HFFc6 (cell line): ENCODE measurements around the gene ABCB8. TPM values are rescaled to one million over a fixed set of nuclear protein-coding genes. Genes with fewer than 3 reads are reported as not detected.

Experiments used
- DNase-seq: peaks from one replicate; pipeline ENCODE4 v3.0.0-alpha.2; 2018
- H3K27ac Mint-ChIP-seq: 2 replicates; pipeline ENCODE4 v1.8.0; 2020; ENCODE audit warnings: mild to moderate bottlenecking, mixed read lengths
- H3K27me3 Mint-ChIP-seq: 2 replicates; pipeline ENCODE4 v1.8.0; 2021; ENCODE audit warnings: mild to moderate bottlenecking, moderate library complexity, mixed read lengths; ENCODE audit not compliant: insufficient read depth
- H3K36me3 Mint-ChIP-seq: 2 replicates; pipeline ENCODE4 v1.8.0; 2021; ENCODE audit warnings: low read depth, mixed read lengths
- H3K4me1 Mint-ChIP-seq: 2 replicates; pipeline ENCODE4 v1.8.0; 2020; ENCODE audit warnings: low read depth, mixed read lengths
- H3K4me3 Mint-ChIP-seq: 2 replicates; pipeline ENCODE4 v1.8.0; 2020; ENCODE audit warnings: mild to moderate bottlenecking, moderate library complexity, mixed read lengths
- H3K9me3 Mint-ChIP-seq: 2 replicates; pipeline ENCODE4 v1.8.0; 2020; ENCODE audit warnings: mild to moderate bottlenecking, mixed read lengths
- CTCF ChIP-seq: fragments of 200-600 bp; sonication (generic); IDR thresholded peaks from 2 replicates; pipeline ENCODE4 v1.5.0; 2021; ENCODE audit warnings: antibody characterized with exemption, mild to moderate bottlenecking
- long read RNA-seq: library from polyadenylated mRNA; unstranded; transcript quantifications from one replicate; pipeline ENCODE4 v2.0.0, GENCODE V29; 2019
- total RNA-seq, 6 experiments: library from RNA; stranded (reverse); fragmentation: NEBNext Ultra II Directional; extraction: Animal tissue kit (Norgen Biotek cat#: 25700); gene quantifications; 2 replicates in 1 of 6; 3 replicates in 5 of 6; pipeline ENCODE4 v1.2.3, GENCODE V29; 2021

ABCB8 gene
- 10 to 100 TPM; 31.9 to 36.3 (median 33.2) TPM for total RNA-seq
- long read RNA-seq, full-length matches to known transcripts: 15 of 23 reads
- long read RNA-seq, partial matches to known transcripts: 3 of 23 reads
- long read RNA-seq, other reads (novel, unspliced or antisense): 5 of 23 reads

GRCh38 chr7:151028131-151028947, at the start of gene ABCB8:
Gene ABCB8, plus strand, starts transcription at chr7:151028450. Its CDS starts 66 bp downstream, at chr7:151028516.
- peak; percentile 99 for DNase-seq
- H3K27ac Mint-ChIP-seq: peak within 1 kb of the TSS; percentile 95

GRCh38 chr7:150979713-150980390, 48.4 kb upstream of the ABCB8 start:
- no peak for DNase-seq
- Mint-ChIP-seq H3K9me3 (no peaks in the 10 kb centered on the region), H3K4me3 (no peak overlapping the region), H3K36me3 (no peaks in the 10 kb centered on the region; the same call in 1 of the 2 replicates), H3K4me1 (peaks cover 5% of the 10 kb centered on the region; the same call in 1 of the 2 replicates), H3K27ac (no peak overlapping the region), H3K27me3 (peaks cover 45% of the 10 kb centered on the region)
- TF ChIP-seq CTCF: no peak

More at GRCh38 chr7:151028131-151028947, at the start of gene ABCB8:
- Mint-ChIP-seq H3K9me3 (no peaks in the 10 kb centered on the region), H3K36me3 (peaks cover 7% of the 10 kb centered on the region), H3K4me1 (peaks cover 43% of the 10 kb centered on the region), H3K4me3 (peak within 1 kb of the TSS; percentile 97), H3K27me3 (peaks cover 3% of the 10 kb centered on the region; the same call in 1 of the 2 replicates)
- peak; percentile 75 for TF ChIP-seq CTCF

- no peak overlapping the region for H3K27ac Mint-ChIP-seq
- H3K4me1 Mint-ChIP-seq: peaks cover 5% of the 10 kb centered on the region; the same call in 1 of the 2 replicates
- no peak overlapping the region for H3K4me3 Mint-ChIP-seq
- TF ChIP-seq CTCF: no peak
- peaks cover 39% of the 10 kb centered on the region for H3K27me3 Mint-ChIP-seq
- no peaks in the 10 kb centered on the region for H3K9me3 Mint-ChIP-seq
- H3K36me3 Mint-ChIP-seq: no peaks in the 10 kb centered on the region; the same call in 1 of the 2 replicates
- DNase-seq: no peak
These were observed 47.6 kb upstream of the ABCB8 start for GRCh38 chr7:150980663-150981062.

- no peak overlapping the region for H3K27ac Mint-ChIP-seq
- TF ChIP-seq CTCF: no peak
- peaks cover 5% of the 10 kb centered on the region; the same call in 1 of the 2 replicates for H3K4me1 Mint-ChIP-seq
- H3K4me3 Mint-ChIP-seq: no peak overlapping the region
- peaks cover 38% of the 10 kb centered on the region for H3K27me3 Mint-ChIP-seq
- no peak for DNase-seq
- no peaks in the 10 kb centered on the region; the same call in 1 of the 2 replicates for H3K36me3 Mint-ChIP-seq
- H3K9me3 Mint-ChIP-seq: no peaks in the 10 kb centered on the region
These were observed 46.6 kb upstream of the ABCB8 start for GRCh38 chr7:150981644-150982043.

- H3K27me3 Mint-ChIP-seq: peaks cover 34% of the 10 kb centered on the region
- no peak overlapping the region for H3K27ac Mint-ChIP-seq
- DNase-seq: no peak
- no peaks in the 10 kb centered on the region for H3K9me3 Mint-ChIP-seq
- H3K4me1 Mint-ChIP-seq: peaks cover 2% of the 10 kb centered on the region; the same call in 1 of the 2 replicates
- no peak for TF ChIP-seq CTCF
- H3K36me3 Mint-ChIP-seq: no peaks in the 10 kb centered on the region; the same call in 1 of the 2 replicates
- H3K4me3 Mint-ChIP-seq: no peak overlapping the region
These were observed 45.9 kb upstream of the ABCB8 start for GRCh38 chr7:150982351-150982750.
